Astrocyte (in vitro differentiated cells and primary cell): Measurements from ENCODE around the gene ARHGAP6.

Experiments
- CTCF ChIP-seq: IDR thresholded peaks from 2 replicates; pipeline ENCODE4 v1.5.1; 2011; ENCODE audit warnings: low read depth, mild to moderate bottlenecking, inconsistent platforms, low read length, moderate library complexity; ENCODE audit not compliant: insufficient read depth
- EZH2 ChIP-seq: IDR thresholded peaks from 2 replicates; pipeline ENCODE4 v1.6.1; 2012; ENCODE audit warnings: mild to moderate bottlenecking, low read length, inconsistent platforms; ENCODE audit not compliant: insufficient read depth

GRCh38 chrX:11609109-11609508 is 56.6 kb downstream of the ARHGAP6 start:
- TF ChIP-seq CTCF (no peak), EZH2 (no peak)
